ENCODE measurements around the gene PRKD1.
A peak's percentile ranks its signal among the peaks of the same experiment; 100 is the strongest.
"Not testable (repeated sequence)": the region's sequence is repeated elsewhere in the genome, so short reads cannot be mapped to it uniquely, and the experiment has no call there.

Gene PRKD1

GRCh38 chr14:29738950-29739349 lies 188.7 kb downstream of the PRKD1 start:
- no peak for DNase-seq (ENCODE audit: low read depth)

- no peak for DNase-seq (ENCODE audit: low read depth)
Observed at GRCh38 chr14:29738056-29738455, 189.6 kb downstream of the PRKD1 start.

DNA sequence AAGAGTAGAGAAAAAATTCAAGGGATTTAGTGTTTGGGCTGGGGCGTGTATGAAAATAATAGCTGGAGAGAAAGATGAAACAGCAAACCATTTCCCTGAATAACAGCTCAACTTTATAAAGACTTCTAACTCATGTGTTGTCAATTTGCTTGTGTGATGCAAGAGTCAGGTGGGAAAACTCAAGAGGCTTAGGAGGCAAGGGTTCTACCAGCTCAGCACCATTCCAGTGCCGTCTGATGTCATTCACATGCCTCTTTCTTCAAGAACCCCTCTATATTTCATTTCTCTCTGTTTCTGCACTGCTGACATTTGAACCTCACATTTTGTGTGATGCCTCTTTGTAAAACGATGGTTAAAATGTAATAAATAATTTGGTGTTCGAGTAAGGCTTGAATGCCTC lies 192.2 kb downstream of the PRKD1 start:
- DNase-seq (ENCODE audit: low read depth): no peak

DNA sequence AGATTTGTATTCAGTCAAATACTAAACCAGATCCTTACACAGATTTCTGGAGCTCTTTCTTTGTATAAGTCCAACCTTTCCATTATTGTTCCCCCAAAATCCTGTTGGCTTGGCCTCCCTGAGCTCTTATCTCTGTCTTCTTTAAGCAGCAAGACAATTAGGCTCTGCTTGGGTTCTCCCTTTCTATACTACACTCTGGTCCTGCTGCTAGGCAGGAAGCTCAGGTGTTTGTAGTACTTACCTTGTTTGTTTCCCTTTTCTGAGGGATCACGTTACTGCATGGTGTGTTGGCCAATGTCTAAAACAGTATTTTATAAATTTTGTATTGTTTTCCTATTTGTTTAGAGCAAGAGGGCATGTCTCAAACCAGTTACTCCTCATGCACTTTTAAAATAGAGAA lies 192.9 kb downstream of the PRKD1 start:
- no peak for DNase-seq (ENCODE audit: low read depth)

DNA sequence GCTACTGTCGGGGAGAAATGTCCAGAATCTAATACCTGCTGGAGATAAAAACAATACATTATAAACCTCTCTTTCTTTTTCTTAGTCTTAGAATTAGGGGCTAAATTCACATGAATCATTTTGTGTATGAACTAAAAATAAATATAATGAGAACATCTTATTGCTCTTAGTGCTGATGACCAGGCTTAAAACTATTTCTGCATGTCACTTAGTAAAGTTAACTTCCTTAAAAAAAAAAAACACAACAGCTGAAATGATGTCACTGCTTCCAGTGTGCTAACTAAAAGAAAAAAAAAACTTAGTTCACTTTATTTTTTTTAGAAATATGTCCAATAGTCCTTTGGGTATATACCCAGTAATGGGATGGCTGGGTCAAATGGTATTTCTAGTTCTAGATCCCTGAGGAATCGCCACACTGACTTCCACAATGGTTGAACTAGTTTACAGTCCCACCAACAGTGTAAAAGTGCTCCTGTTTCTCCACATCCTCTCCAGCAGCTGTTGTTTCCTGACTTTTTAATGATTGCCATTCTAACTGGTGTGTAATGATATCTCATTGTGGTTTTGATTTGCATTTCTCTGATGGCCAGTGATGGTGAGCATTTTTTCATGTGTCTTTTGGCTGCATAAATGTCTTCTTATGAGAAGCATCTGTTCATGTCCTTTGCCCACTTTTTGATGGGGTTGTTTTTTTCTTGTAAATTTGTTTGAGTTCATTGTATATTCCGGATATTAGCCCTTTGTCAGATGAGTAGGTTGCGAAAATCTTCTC lies 200.9 kb downstream of the PRKD1 start:
- DNase-seq (ENCODE audit: low read depth): peak; percentile 52

DNA sequence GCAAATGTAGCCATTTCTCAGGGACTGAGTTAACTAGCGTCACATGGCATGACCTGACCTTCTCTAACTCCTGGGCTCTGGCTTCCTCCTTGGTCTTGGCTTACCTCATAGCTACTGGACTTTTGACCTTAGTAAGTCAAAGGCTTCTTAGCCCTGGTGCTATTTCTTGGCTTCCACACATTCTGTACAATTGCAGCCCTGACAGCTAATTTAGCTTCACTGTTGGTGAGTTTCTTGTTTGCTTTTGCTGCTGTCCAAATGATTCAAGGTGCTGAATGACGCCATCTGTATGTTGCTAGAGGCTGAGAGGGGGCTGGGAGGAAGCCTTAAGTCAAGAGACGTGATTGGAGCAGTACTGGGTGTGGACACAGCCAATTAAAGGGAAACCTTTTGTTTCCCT lies 202.7 kb downstream of the PRKD1 start:
- DNase-seq (ENCODE audit: low read depth): no peak

DNA sequence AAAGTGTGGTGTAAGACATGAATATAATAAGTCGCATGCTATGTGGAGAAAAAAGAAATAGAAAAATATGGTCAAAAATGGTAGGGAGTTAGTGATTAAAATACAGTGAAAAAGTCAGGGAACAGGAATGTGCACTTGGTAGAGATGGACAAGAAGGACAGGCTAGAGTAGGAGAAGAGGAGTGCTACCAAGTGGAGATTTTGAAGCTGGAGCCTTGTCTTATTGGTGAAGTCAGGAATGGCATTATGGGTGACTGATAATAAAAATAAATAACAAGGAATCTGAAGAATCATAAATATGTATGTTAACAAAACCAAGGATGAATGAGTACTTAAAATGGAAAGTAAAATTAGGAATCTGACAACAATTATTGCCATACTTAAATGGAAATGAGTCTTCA lies 204.8 kb downstream of the PRKD1 start:
- DNase-seq (ENCODE audit: low read depth): no peak

GRCh38 chr14:29721586-29721985 lies 206.1 kb downstream of the PRKD1 start:
- DNase-seq (ENCODE audit: low read depth): no peak

GRCh38 chr14:29717901-29718300 lies 209.7 kb downstream of the PRKD1 start:
- no peak for DNase-seq (ENCODE audit: low read depth)

DNA sequence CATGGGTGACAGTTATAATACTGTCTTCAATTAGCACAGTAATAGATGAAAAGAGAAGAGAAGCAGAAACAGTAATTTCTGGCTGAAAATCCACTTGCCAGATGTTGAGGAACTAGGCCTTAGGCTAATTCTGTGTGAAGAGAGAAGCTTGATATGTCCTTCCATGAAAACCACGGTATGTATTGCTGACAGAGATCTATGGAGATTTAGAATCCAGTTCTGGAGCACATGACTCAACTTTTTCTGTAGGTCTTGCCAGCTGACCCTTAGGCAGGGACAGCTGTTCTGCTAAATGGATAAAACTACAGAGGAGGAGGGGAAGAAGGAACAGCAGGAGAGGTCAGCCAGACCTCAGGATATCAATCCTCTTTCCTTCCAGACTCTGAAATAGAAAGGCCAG lies 211.5 kb downstream of the PRKD1 start:
- no peak for DNase-seq (ENCODE audit: low read depth)

GRCh38 chr14:29712601-29713000 lies 215.0 kb downstream of the PRKD1 start:
- no peak for DNase-seq (ENCODE audit: low read depth)

- no peak for DNase-seq (ENCODE audit: low read depth)
Observed at GRCh38 chr14:29710015-29710414, 217.6 kb downstream of the PRKD1 start.

GRCh38 chr14:29709490-29709889 lies 218.2 kb downstream of the PRKD1 start:
- DNase-seq (ENCODE audit: low read depth): no peak

DNA sequence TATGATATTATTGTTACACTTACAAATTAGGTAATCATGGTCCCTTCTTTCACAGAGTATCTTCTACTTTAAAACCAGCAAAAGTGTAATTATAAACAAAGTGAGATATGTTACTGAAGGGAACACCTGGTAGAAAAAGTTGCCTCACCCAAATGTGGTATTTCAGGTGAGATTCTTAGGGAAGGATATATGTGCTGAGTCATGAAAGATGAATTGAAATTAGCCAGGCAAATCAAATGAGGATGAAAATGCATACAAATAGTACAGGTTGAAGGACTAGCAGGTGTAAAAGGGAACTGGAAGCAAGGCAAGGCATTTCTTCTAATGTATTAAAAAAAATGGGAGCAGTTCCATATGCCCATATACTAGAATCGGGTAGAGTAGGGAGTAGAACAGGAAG lies 220.9 kb downstream of the PRKD1 start:
- no peak for DNase-seq (ENCODE audit: low read depth)

GRCh38 chr14:29705801-29706200 lies 221.8 kb downstream of the PRKD1 start:
- no peak for DNase-seq (ENCODE audit: low read depth)

DNA sequence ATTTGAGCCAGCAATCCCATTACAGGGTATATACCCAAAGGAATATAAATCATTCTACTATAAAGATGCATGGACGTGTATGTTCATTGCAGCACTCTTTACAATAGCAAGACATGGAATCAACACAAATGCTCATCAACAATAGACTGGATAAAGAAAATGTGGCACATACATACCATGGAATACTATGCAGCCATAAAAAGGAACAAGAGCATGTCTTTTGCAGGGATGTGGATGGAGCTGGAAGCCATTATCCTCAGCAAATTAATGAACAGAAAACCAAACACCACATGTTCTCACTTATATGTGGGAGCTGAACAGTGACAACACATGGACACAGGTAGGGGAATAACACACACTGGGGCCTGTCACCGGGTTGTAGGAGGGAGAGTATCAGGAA lies 238.1 kb downstream of the PRKD1 start:
- not testable (repeated sequence) for DNase-seq (ENCODE audit: low read depth)

- DNase-seq (ENCODE audit: low read depth): no peak
Observed at GRCh38 chr14:29687866-29688265, 239.8 kb downstream of the PRKD1 start.

- DNase-seq (ENCODE audit: low read depth): no peak
Observed at GRCh38 chr14:29687071-29687765, 240.4 kb downstream of the PRKD1 start.

GRCh38 chr14:29684926-29685325 lies 242.7 kb downstream of the PRKD1 start:
- DNase-seq (ENCODE audit: low read depth): no peak

- DNase-seq (ENCODE audit: low read depth): no peak
Observed at GRCh38 chr14:29682789-29683188, 244.9 kb downstream of the PRKD1 start.

GRCh38 chr14:29681316-29681715 lies 246.3 kb downstream of the PRKD1 start:
- peak; percentile 3 for DNase-seq (ENCODE audit: low read depth)

DNA sequence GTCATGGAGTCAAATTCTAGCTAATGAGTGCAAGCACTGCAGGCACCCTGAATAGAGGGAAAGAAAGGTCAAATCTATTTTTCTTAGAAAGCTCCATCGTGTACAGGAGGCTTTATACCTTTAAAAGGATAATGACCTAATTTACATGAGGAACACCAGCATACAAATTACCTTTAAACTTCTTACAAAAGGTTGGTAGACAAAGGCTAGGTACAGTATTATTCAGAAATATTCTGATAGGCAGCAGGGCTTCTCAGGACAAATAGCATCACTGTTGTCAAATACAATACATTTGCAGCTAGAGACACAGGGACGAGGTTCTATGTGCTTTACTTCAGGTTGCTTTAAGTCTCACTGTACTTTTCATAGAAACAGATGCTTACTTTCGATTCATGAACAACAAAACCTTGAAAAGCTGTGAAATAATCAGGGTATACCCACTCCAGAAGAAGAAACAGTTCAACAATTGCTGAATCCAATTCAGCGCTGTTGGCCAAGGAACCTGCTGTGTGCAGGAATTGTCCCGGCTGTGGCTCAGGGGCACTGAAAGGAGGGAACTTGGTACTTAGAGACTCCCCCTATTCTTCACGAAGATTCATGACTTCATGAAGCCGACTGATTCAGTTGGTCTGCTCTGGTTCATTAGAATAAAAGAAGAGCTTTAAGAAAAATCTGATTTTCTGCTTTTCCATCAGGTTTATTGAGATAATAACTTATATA lies 252.9 kb downstream of the PRKD1 start:
- DNase-seq (ENCODE audit: low read depth): no peak

GRCh38 chr14:29672831-29673230 lies 254.8 kb downstream of the PRKD1 start:
- DNase-seq (ENCODE audit: low read depth): no peak

All from HS-27A (cell line).